CD4-positive, alpha-beta memory T cell (primary cell): Measurements from ENCODE around the gene LONP1. TPM values are rescaled to one million over a fixed set of nuclear protein-coding genes. Genes with fewer than 3 reads are reported as not detected.

Experiments
- CTCF ChIA-PET: fragments of 350-600 bp; sonication (Branson Sonifier 250); formaldehyde crosslinking; loops from one replicate; lab custom pipeline; 2021; ENCODE audit warnings: inconsistent platforms; ENCODE audit not compliant: partially characterized antibody; lab: Charles Lee
- POLR2A ChIA-PET: fragments of 350-600 bp; sonication (Branson Sonifier 250); formaldehyde crosslinking; loops from one replicate; lab custom pipeline; 2021; ENCODE audit not compliant: partially characterized antibody; lab: Charles Lee
- DNase-seq, 5 donors: peaks; one replicate each; pipeline versions ENCODE4 v3.0.0 to v3.0.0-alpha.2; 2020 to 2022; ENCODE audit warnings: mixed read lengths in 1 of 5
- H3K27ac ChIP-seq: one replicate; pipeline ENCODE4 v1.7.0; 2013; ENCODE audit warnings: low read depth, low read length
- H3K27me3 ChIP-seq: 2 replicates; pipeline ENCODE4 v1.7.0; 2013; ENCODE audit warnings: mild to moderate bottlenecking, low read length, moderate library complexity; ENCODE audit not compliant: insufficient read depth
- H3K36me3 ChIP-seq: 2 replicates; pipeline ENCODE4 v1.7.0; 2013; ENCODE audit warnings: mild to moderate bottlenecking, low read length, moderate library complexity; ENCODE audit not compliant: insufficient read depth
- H3K4me1 ChIP-seq: 2 replicates; pipeline ENCODE4 v1.7.0; 2013; ENCODE audit warnings: mild to moderate bottlenecking, low read length, moderate library complexity; ENCODE audit not compliant: insufficient read depth
- H3K4me3 ChIP-seq, 2 donors: one replicate each; pipeline ENCODE4 v1.7.0; 2013; ENCODE audit warnings: low read length in 2 of 2, mild to moderate bottlenecking in 1 of 2
- H3K9me3 ChIP-seq, 2 donors: one replicate each; pipeline ENCODE4 v1.7.0; 2013; ENCODE audit warnings: low read length in 2 of 2, control low read depth in 1 of 2; ENCODE audit not compliant: control insufficient read depth in 1 of 2
- H3K27ac Mint-ChIP-seq, 7 donors: one replicate each; pipeline ENCODE4 v1.8.0; 2020 to 2021; ENCODE audit warnings: mixed read lengths in 7 of 7, mild to moderate bottlenecking in 6 of 7, inconsistent platforms in 3 of 7, moderate library complexity in 3 of 7
- H3K27me3 Mint-ChIP-seq, 2 donors: one replicate each; pipeline ENCODE4 v1.8.0; 2020 to 2021; ENCODE audit warnings: mixed read lengths in 2 of 2
- H3K36me3 Mint-ChIP-seq, 2 donors: one replicate each; pipeline ENCODE4 v1.8.0; 2020 to 2021; ENCODE audit warnings: mixed read lengths in 2 of 2, inconsistent platforms in 1 of 2, mild to moderate bottlenecking in 1 of 2
- H3K4me1 Mint-ChIP-seq, 4 donors: one replicate each; pipeline ENCODE4 v1.8.0; 2020 to 2021; ENCODE audit warnings: mixed read lengths in 4 of 4, mild to moderate bottlenecking in 1 of 4
- H3K4me3 Mint-ChIP-seq, 8 donors: one replicate each; pipeline ENCODE4 v1.8.0; 2020 to 2021; ENCODE audit warnings: mixed read lengths in 8 of 8, mild to moderate bottlenecking in 7 of 8, moderate library complexity in 6 of 8, inconsistent platforms in 3 of 8
- H3K9me3 Mint-ChIP-seq, 8 donors: one replicate each; pipeline ENCODE4 v1.8.0; 2020 to 2021; ENCODE audit warnings: mixed read lengths in 8 of 8, mild to moderate bottlenecking in 5 of 8, inconsistent platforms in 3 of 8, moderate library complexity in 1 of 8
- intact Hi-C: fragments of 100-400 bp; cut with micrococcal nuclease; formaldehyde crosslinking; loops from one replicate; pipeline ENCODE4 v1.15.1; 2023
- polyA plus RNA-seq, 2 donors: library from polyadenylated mRNA; unstranded; fragments of 300-500 nt; fragmentation: Illumina TruSeq; gene quantifications; one replicate each; pipeline ENCODE4 v1.2.3, GENCODE V29; 2021
- total RNA-seq, 2 experiments: library from RNA; stranded (reverse); gene quantifications; one replicate each; pipeline ENCODE4 v1.2.3, GENCODE V29; 2021

Gene LONP1
- total and polyA plus RNA-seq, 4 experiments from 2014 or later: 10.9 to 64.7 (median 49.8) TPM

GRCh38 chr19:5661483-5661882, 58.5 kb downstream of the LONP1 start:
- Mint-ChIP-seq H3K9me3 (no peaks in the 10 kb centered on the region), H3K4me1 (peaks cover 0 to 4% (median under 1%) of the 10 kb centered on the region in 4 donors), H3K4me3 (no peak overlapping the region), H3K27me3 (no peaks in the 10 kb centered on the region), H3K36me3 (peaks cover 44 to 69% of the 10 kb centered on the region in 2 donors), H3K27ac (no peak overlapping the region)
- no peaks in the 10 kb centered on the region for H3K9me3 ChIP-seq
- no peak overlapping the region for H3K27ac ChIP-seq
- H3K4me3 ChIP-seq: no peak overlapping the region
- CTCF ChIA-PET: no interaction called here
- DNase-seq: no peak
- no peaks in the 10 kb centered on the region for H3K27me3 ChIP-seq
- H3K4me1 ChIP-seq: no peaks in the 10 kb centered on the region
- POLR2A ChIA-PET: no interaction called here
- H3K36me3 ChIP-seq: peaks cover 72% of the 10 kb centered on the region
- intact Hi-C loops: no loop called here

DNA sequence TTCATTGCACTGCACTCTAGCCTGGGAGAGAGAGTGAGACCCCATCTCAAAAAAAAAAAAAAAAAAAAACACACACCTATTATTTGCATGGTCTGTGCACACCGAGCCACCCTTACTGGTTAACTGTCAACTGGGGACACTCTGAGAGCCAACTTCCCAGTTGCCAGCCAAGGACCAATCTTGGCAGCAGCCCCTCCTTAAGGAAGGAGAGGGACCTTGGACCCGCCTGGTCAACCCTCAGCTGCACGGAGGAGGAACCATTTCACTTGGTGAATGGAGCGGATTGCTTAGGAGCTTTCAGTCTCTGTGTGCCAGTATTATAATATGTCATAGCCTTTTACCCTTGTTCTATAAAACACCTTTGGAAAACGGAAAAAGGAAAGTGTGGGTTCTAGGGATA, 64.5 kb downstream of the LONP1 start:
- H3K36me3 Mint-ChIP-seq: peaks cover 50 to 72% of the 10 kb centered on the region in 2 donors
- peak overlapping the region in 1 of 7 donors; percentile 42 for H3K27ac Mint-ChIP-seq
- ChIA-PET CTCF (no interaction called here), POLR2A (no interaction called here)
- H3K9me3 ChIP-seq: no peaks in the 10 kb centered on the region
- no peaks in the 10 kb centered on the region for H3K4me1 ChIP-seq
- H3K9me3 Mint-ChIP-seq: no peaks in the 10 kb centered on the region
- H3K36me3 ChIP-seq: peaks cover 72% of the 10 kb centered on the region
- intact Hi-C loops: no loop called here
- H3K27ac ChIP-seq: no peak overlapping the region
- peaks cover 0 to 1% (median 0%) of the 10 kb centered on the region in 4 donors for H3K4me1 Mint-ChIP-seq
- no peaks in the 10 kb centered on the region for H3K27me3 Mint-ChIP-seq
- DNase-seq: no peak
- H3K27me3 ChIP-seq: no peaks in the 10 kb centered on the region
- no peak overlapping the region for H3K4me3 ChIP-seq
- H3K4me3 Mint-ChIP-seq: no peak overlapping the region

DNA sequence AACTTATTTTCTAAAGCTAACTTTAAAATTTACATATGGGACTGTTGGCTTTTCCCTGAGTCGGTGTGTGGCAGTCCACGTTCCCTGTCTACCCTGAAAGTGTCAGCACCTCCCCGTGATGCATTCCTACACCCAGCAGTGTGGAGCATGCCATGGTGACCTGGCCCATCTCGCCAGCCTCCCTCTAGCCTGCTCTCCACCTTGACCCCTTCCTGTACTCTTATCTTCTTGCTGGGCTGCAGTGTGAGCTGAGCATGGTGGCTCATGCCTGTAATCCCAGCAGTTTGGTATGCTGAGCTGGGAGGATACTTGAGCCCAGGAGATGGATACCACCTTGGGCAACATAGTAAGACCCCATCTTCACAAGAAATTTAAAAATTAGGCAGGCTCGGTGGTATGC, 65.0 kb downstream of the LONP1 start:
- Histone ChIP-seq H3K36me3 (peaks cover 71% of the 10 kb centered on the region), H3K4me1 (no peaks in the 10 kb centered on the region), H3K27me3 (no peaks in the 10 kb centered on the region), H3K9me3 (no peaks in the 10 kb centered on the region), H3K27ac (no peak overlapping the region), H3K4me3 (no peak overlapping the region)
- Mint-ChIP-seq H3K4me1 (peaks cover 0 to 1% (median 0%) of the 10 kb centered on the region in 4 donors), H3K4me3 (no peak overlapping the region), H3K27me3 (no peaks in the 10 kb centered on the region), H3K36me3 (peaks cover 53 to 71% of the 10 kb centered on the region in 2 donors), H3K27ac (no peak overlapping the region), H3K9me3 (no peaks in the 10 kb centered on the region)
- POLR2A ChIA-PET: no interaction called here
- CTCF ChIA-PET: no interaction called here
- DNase-seq: no peak
- intact Hi-C loops: no loop called here

DNA sequence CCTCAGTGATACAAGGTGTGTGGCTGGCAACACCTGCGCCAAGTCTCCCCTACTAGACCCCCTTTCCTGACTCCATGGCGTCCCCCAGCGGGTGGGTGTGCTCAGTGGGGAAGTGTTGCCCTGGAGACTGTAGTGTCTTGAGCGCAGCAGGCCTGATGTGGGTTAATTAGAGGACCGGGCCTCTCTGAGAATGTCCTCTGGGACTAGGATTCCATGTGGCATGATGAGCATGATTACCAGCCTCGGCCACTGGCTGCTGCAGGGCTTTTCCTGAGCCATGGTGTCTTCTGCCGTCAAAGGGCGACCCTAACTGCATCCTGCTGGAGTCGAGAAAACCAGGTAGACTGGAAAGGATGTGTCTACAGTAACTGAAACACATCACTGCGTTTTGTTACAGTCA, 67.7 kb downstream of the LONP1 start:
- Histone ChIP-seq H3K4me3 (no peak overlapping the region), H3K9me3 (no peaks in the 10 kb centered on the region), H3K4me1 (no peaks in the 10 kb centered on the region), H3K27me3 (no peaks in the 10 kb centered on the region), H3K27ac (no peak overlapping the region), H3K36me3 (peaks cover 75% of the 10 kb centered on the region)
- intact Hi-C loops: no loop called here
- Mint-ChIP-seq H3K27me3 (no peaks in the 10 kb centered on the region), H3K9me3 (no peaks in the 10 kb centered on the region), H3K27ac (no peak overlapping the region), H3K4me1 (peaks cover 0 to under 1% (median under 1%) of the 10 kb centered on the region in 4 donors), H3K36me3 (peaks cover 64 to 79% of the 10 kb centered on the region in 2 donors), H3K4me3 (no peak overlapping the region)
- ChIA-PET POLR2A (no interaction called here), CTCF (no interaction called here)
- no peak for DNase-seq

- CTCF ChIA-PET: no interaction called here
- H3K4me3 Mint-ChIP-seq: no peak overlapping the region
- peaks cover 69 to 83% of the 10 kb centered on the region in 2 donors for H3K36me3 Mint-ChIP-seq
- Histone ChIP-seq H3K27me3 (no peaks in the 10 kb centered on the region), H3K27ac (no peak overlapping the region), H3K4me3 (no peak overlapping the region), H3K36me3 (peaks cover 79% of the 10 kb centered on the region), H3K4me1 (no peaks in the 10 kb centered on the region), H3K9me3 (no peaks in the 10 kb centered on the region)
- peak overlapping the region in 1 of 7 donors; percentile 68 for H3K27ac Mint-ChIP-seq
- intact Hi-C loops: no loop called here
- DNase-seq: no peak
- H3K4me1 Mint-ChIP-seq: peaks cover 0 to 6% (median 2%) of the 10 kb centered on the region in 4 donors
- H3K27me3 Mint-ChIP-seq: no peaks in the 10 kb centered on the region
- no peaks in the 10 kb centered on the region for H3K9me3 Mint-ChIP-seq
- POLR2A ChIA-PET: no interaction called here
Observed at GRCh38 chr19:5651361-5651760, 68.6 kb downstream of the LONP1 start.

DNA sequence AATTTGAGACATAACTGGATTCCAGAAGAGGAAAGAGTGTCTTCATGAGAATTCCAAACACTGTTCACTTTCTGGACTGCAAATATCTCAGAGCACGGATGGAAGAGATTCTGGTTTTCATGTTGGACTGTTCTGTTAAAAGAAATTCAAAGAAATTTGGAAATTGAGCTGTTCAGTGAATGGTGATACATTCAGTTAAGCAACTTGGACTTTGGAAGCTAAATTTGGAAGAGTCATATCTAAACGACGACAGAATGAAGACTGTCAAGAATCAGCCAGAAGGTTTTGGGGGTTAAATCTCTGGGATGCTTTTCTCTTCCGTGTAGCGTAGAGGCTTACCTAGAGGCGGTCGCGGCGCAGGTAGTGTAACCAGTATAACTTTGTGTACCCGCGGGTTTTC, 71.5 kb downstream of the LONP1 start:
- H3K27ac ChIP-seq: no peak overlapping the region
- Mint-ChIP-seq H3K4me1 (peaks cover 7 to 25% (median 15%) of the 10 kb centered on the region in 4 donors), H3K4me3 (no peak overlapping the region), H3K36me3 (peaks cover 69 to 86% of the 10 kb centered on the region in 2 donors), H3K27ac (peak overlapping the region in 1 of 7 donors; percentile 76), H3K9me3 (no peaks in the 10 kb centered on the region), H3K27me3 (no peaks in the 10 kb centered on the region)
- intact Hi-C loops: no loop called here
- no peaks in the 10 kb centered on the region for H3K4me1 ChIP-seq
- CTCF ChIA-PET: no interaction called here
- peaks cover 86% of the 10 kb centered on the region for H3K36me3 ChIP-seq
- no peaks in the 10 kb centered on the region for H3K9me3 ChIP-seq
- H3K4me3 ChIP-seq: no peak overlapping the region
- POLR2A ChIA-PET: interaction anchor here (0.8 kb wide), 1 partner anchor 10 kb away, joined by 3 read pairs; no protein-coding TSS in a partner anchor
- DNase-seq: no peak
- H3K27me3 ChIP-seq: no peaks in the 10 kb centered on the region

DNA sequence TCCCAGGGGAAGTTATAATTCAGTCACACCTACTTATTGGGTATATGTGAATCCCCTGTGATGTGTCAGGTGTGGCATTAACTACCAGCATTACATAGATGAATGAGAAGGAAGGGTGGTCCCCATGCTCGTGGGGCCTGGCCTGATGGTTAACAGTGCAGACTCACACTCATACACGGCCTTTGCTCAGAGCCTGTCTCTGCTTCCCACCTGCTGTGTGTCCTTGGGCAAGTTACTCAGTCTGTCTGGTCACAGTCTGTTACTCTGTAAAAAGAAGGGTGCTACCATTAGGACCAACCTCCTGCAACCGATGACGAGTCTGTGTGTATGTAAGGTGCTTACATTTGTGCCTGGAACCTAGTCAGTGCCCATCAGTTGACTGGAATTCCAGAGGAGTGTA, 73.2 kb downstream of the LONP1 start:
- intact Hi-C loops: no loop called here
- Histone ChIP-seq H3K27ac (no peak overlapping the region), H3K4me1 (peaks cover 6% of the 10 kb centered on the region), H3K27me3 (no peaks in the 10 kb centered on the region), H3K9me3 (no peaks in the 10 kb centered on the region), H3K36me3 (peaks cover 85% of the 10 kb centered on the region), H3K4me3 (no peak overlapping the region)
- Mint-ChIP-seq H3K27ac (peak overlapping the region in 2 of 7 donors; percentile 29 to 71), H3K27me3 (no peaks in the 10 kb centered on the region), H3K4me3 (no peak overlapping the region), H3K9me3 (no peaks in the 10 kb centered on the region), H3K4me1 (peaks cover 12 to 29% (median 20%) of the 10 kb centered on the region in 4 donors), H3K36me3 (peaks cover 62 to 89% of the 10 kb centered on the region in 2 donors)
- POLR2A ChIA-PET: interaction anchor here (2.0 kb wide), 1 partner anchor 24 kb away, joined by 4 read pairs; the partner anchor contains the start of genes SAFB and SAFB2
- DNase-seq: no peak
- CTCF ChIA-PET: no interaction called here
